Measurements from ENCODE around the gene STRBP.

The STRBP gene

GRCh38 chr9:123162360-123162759 is 106.0 kb downstream of the STRBP start:
- no peak for TF ChIP-seq SIN3A (IDR thresholded peaks at IDR 0.05; ENCODE audit: borderline replicate concordance, insufficient read depth, low read length)
- TF ChIP-seq FOXP2 (optimal IDR thresholded peaks at IDR 0.05; ENCODE audit: borderline replicate concordance, extremely low read depth, extremely low read length, insufficient read depth) = no peak

- no peak for TF ChIP-seq FOXP2 (optimal IDR thresholded peaks at IDR 0.05; ENCODE audit: borderline replicate concordance, extremely low read depth, extremely low read length, insufficient read depth)
- TF ChIP-seq REST (IDR thresholded peaks at IDR 0.05; ENCODE audit: insufficient read depth in 1 of 2, low read depth in 2 of 2, low read length in 2 of 2) = no peak
- no peak for TF ChIP-seq POLR2AphosphoS5 (IDR thresholded peaks at IDR 0.05; ENCODE audit: low read depth, low read length)
- TF ChIP-seq SIN3A (IDR thresholded peaks at IDR 0.05; ENCODE audit: borderline replicate concordance, insufficient read depth, low read length) = no peak
- no peak for TF ChIP-seq TAF1 (IDR thresholded peaks at IDR 0.05; ENCODE audit: borderline replicate concordance, insufficient read depth, low read length)
Measured at GRCh38 chr9:123157221-123157620, 111.2 kb downstream of the STRBP start.

- no peak for TF ChIP-seq TAF1 (IDR thresholded peaks at IDR 0.05; ENCODE audit: borderline replicate concordance, insufficient read depth, low read length)
- TF ChIP-seq SIN3A (IDR thresholded peaks at IDR 0.05; ENCODE audit: borderline replicate concordance, insufficient read depth, low read length) = no peak
- no peak for TF ChIP-seq POLR2AphosphoS5 (IDR thresholded peaks at IDR 0.05; ENCODE audit: low read depth, low read length)
Measured at GRCh38 chr9:123150708-123151503, 117.5 kb downstream of the STRBP start.

- TF ChIP-seq POLR2AphosphoS5 (IDR thresholded peaks at IDR 0.05; ENCODE audit: low read depth, low read length) (no peak), SIN3A (IDR thresholded peaks at IDR 0.05; ENCODE audit: borderline replicate concordance, insufficient read depth, low read length) (no peak), REST (IDR thresholded peaks at IDR 0.05; ENCODE audit: insufficient read depth in 1 of 2, low read depth in 2 of 2, low read length in 2 of 2) (no peak), TAF1 (IDR thresholded peaks at IDR 0.05; ENCODE audit: borderline replicate concordance, insufficient read depth, low read length) (no peak), FOXP2 (optimal IDR thresholded peaks at IDR 0.05; ENCODE audit: borderline replicate concordance, extremely low read depth, extremely low read length, insufficient read depth) (no peak)
Measured at GRCh38 chr9:123149067-123149466, 119.3 kb downstream of the STRBP start.

GRCh38 chr9:123138163-123138562 is 130.2 kb downstream of the STRBP start:
- TF ChIP-seq SIN3A (IDR thresholded peaks at IDR 0.05; ENCODE audit: borderline replicate concordance, insufficient read depth, low read length) (no peak), FOXP2 (optimal IDR thresholded peaks at IDR 0.05; ENCODE audit: borderline replicate concordance, extremely low read depth, extremely low read length, insufficient read depth) (no peak), TAF1 (IDR thresholded peaks at IDR 0.05; ENCODE audit: borderline replicate concordance, insufficient read depth, low read length) (no peak), REST (IDR thresholded peaks at IDR 0.05; ENCODE audit: insufficient read depth in 1 of 2, low read depth in 2 of 2, low read length in 2 of 2) (no peak), POLR2AphosphoS5 (IDR thresholded peaks at IDR 0.05; ENCODE audit: low read depth, low read length) (no peak)

DNA sequence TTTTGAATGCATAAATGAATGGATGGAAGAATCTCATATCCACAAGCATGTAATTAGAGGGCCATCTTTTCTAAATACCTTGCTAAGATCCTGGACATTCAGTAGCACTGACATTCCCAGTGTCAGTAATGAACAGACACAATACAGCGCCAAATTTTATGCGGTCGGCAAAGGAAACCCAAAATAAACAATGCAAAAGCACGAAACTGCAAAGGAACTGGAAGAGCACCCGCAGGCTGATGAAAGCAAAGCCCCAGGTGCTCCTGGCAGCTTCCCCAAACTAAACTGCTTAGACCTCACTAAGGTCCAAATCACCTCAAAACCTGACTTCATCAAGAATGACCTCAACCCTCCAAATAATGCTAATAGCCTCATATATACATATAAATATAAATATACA is 133.0 kb downstream of the STRBP start:
- TF ChIP-seq TAF1 (IDR thresholded peaks at IDR 0.05; ENCODE audit: borderline replicate concordance, insufficient read depth, low read length) = no peak
- TF ChIP-seq POLR2AphosphoS5 (IDR thresholded peaks at IDR 0.05; ENCODE audit: low read depth, low read length) = no peak
- no peak for TF ChIP-seq REST (IDR thresholded peaks at IDR 0.05; ENCODE audit: insufficient read depth in 1 of 2, low read depth in 2 of 2, low read length in 2 of 2)
- TF ChIP-seq FOXP2 (optimal IDR thresholded peaks at IDR 0.05; ENCODE audit: borderline replicate concordance, extremely low read depth, extremely low read length, insufficient read depth) = no peak
- TF ChIP-seq SIN3A (IDR thresholded peaks at IDR 0.05; ENCODE audit: borderline replicate concordance, insufficient read depth, low read length) = no peak

Data from PFSK-1 (cell line).